ENCODE data around the gene AFG3L2.

GRCh38 chr18:12403601-12404506 lies 26.8 kb upstream of the AFG3L2 start:
- TF ChIP-seq CTCF (IDR thresholded peaks at IDR 0.05), result no peak
- TF ChIP-seq POLR2A (IDR thresholded peaks at IDR 0.05; ENCODE audit: low read depth), result no peak
- no peak for TF ChIP-seq POLR2AphosphoS5 (IDR thresholded peaks at IDR 0.05)

Data from esophagus muscularis mucosa (tissue), 3 donors.